ENCODE results near the gene DAGLA. TPM values are rescaled to one million over a fixed set of nuclear protein-coding genes. Genes with fewer than 3 reads are reported as not detected.
"Not testable (repeated sequence)": the region's sequence is repeated elsewhere in the genome, so short reads cannot be mapped to it uniquely, and the experiment has no call there.

The DAGLA gene
- total RNA-seq, 1 donor from 2014 or later = 5.1 TPM

- no peak for TF ChIP-seq CTCF (IDR thresholded peaks at IDR 0.05)
- Mint-ChIP-seq H3K4me1 (ENCODE audit: unreplicated experiment) (no peaks in the 10 kb centered on the region), H3K9me3 (ENCODE audit: unreplicated experiment) (no peaks in the 10 kb centered on the region), H3K36me3 (ENCODE audit: unreplicated experiment) (no peaks in the 10 kb centered on the region), H3K4me3 (ENCODE audit: unreplicated experiment) (no peak overlapping the region), H3K27ac (ENCODE audit: unreplicated experiment) (no peak overlapping the region), H3K27me3 (ENCODE audit: unreplicated experiment) (peaks cover 46% of the 10 kb centered on the region)
- no peak for DNase-seq (ENCODE audit: extremely low spot score, unreplicated experiment)
These were observed 10.8 kb upstream of the DAGLA start for GRCh38 chr11:61669417-61669816.

- no peak for TF ChIP-seq CTCF (IDR thresholded peaks at IDR 0.05)
- no peaks in the 10 kb centered on the region for H3K36me3 Mint-ChIP-seq (ENCODE audit: unreplicated experiment)
- no peak overlapping the region for H3K4me3 Mint-ChIP-seq (ENCODE audit: unreplicated experiment)
- no peaks in the 10 kb centered on the region for H3K9me3 Mint-ChIP-seq (ENCODE audit: unreplicated experiment)
- H3K4me1 Mint-ChIP-seq (ENCODE audit: unreplicated experiment) = no peaks in the 10 kb centered on the region
- no peak overlapping the region for H3K27ac Mint-ChIP-seq (ENCODE audit: unreplicated experiment)
- DNase-seq (ENCODE audit: extremely low spot score, unreplicated experiment) = no peak
- peaks cover 58% of the 10 kb centered on the region for H3K27me3 Mint-ChIP-seq (ENCODE audit: unreplicated experiment)
These were observed 9.6 kb upstream of the DAGLA start for GRCh38 chr11:61670626-61671025.

GRCh38 chr11:61671527-61671926 is 8.7 kb upstream of the DAGLA start:
- H3K9me3 Mint-ChIP-seq (ENCODE audit: unreplicated experiment) = no peaks in the 10 kb centered on the region
- H3K4me1 Mint-ChIP-seq (ENCODE audit: unreplicated experiment) = no peaks in the 10 kb centered on the region
- H3K36me3 Mint-ChIP-seq (ENCODE audit: unreplicated experiment) = no peaks in the 10 kb centered on the region
- DNase-seq (ENCODE audit: extremely low spot score, unreplicated experiment) = no peak
- H3K4me3 Mint-ChIP-seq (ENCODE audit: unreplicated experiment) = no peak overlapping the region
- peaks cover 67% of the 10 kb centered on the region for H3K27me3 Mint-ChIP-seq (ENCODE audit: unreplicated experiment)
- TF ChIP-seq CTCF (IDR thresholded peaks at IDR 0.05) = peak; percentile 36
- no peak overlapping the region for H3K27ac Mint-ChIP-seq (ENCODE audit: unreplicated experiment)

GRCh38 chr11:61673946-61674467 is 6.2 kb upstream of the DAGLA start:
- not testable (repeated sequence) for DNase-seq (ENCODE audit: extremely low spot score, unreplicated experiment); H3K4me1 Mint-ChIP-seq (ENCODE audit: unreplicated experiment); H3K9me3 Mint-ChIP-seq (ENCODE audit: unreplicated experiment); H3K36me3 Mint-ChIP-seq (ENCODE audit: unreplicated experiment); H3K4me3 Mint-ChIP-seq (ENCODE audit: unreplicated experiment); H3K27ac Mint-ChIP-seq (ENCODE audit: unreplicated experiment)
- H3K27me3 Mint-ChIP-seq (ENCODE audit: unreplicated experiment) = peaks cover 62% of the 10 kb centered on the region

- peaks cover 46% of the 10 kb centered on the region for H3K27me3 Mint-ChIP-seq (ENCODE audit: unreplicated experiment)
- H3K9me3 Mint-ChIP-seq (ENCODE audit: unreplicated experiment) = no peaks in the 10 kb centered on the region
- no peak overlapping the region for H3K27ac Mint-ChIP-seq (ENCODE audit: unreplicated experiment)
- no peak for TF ChIP-seq CTCF (IDR thresholded peaks at IDR 0.05)
- DNase-seq (ENCODE audit: extremely low spot score, unreplicated experiment) = no peak
- H3K4me1 Mint-ChIP-seq (ENCODE audit: unreplicated experiment) = peaks cover 4% of the 10 kb centered on the region
- no peaks in the 10 kb centered on the region for H3K36me3 Mint-ChIP-seq (ENCODE audit: unreplicated experiment)
- no peak overlapping the region for H3K4me3 Mint-ChIP-seq (ENCODE audit: unreplicated experiment)
These were observed 4.4 kb upstream of the DAGLA start for GRCh38 chr11:61675826-61676225.

- no peak overlapping the region for H3K4me3 Mint-ChIP-seq (ENCODE audit: unreplicated experiment)
- H3K27ac Mint-ChIP-seq (ENCODE audit: unreplicated experiment) = no peak overlapping the region
These were observed 895 bp upstream of the DAGLA start for GRCh38 chr11:61679296-61679695.

More at GRCh38 chr11:61679296-61679695, 895 bp upstream of the DAGLA start:
- no peak for DNase-seq (ENCODE audit: extremely low spot score, unreplicated experiment)
- no peak for TF ChIP-seq CTCF (IDR thresholded peaks at IDR 0.05)
- Mint-ChIP-seq H3K9me3 (ENCODE audit: unreplicated experiment) (no peaks in the 10 kb centered on the region), H3K36me3 (ENCODE audit: unreplicated experiment) (no peaks in the 10 kb centered on the region), H3K4me1 (ENCODE audit: unreplicated experiment) (peaks cover 8% of the 10 kb centered on the region), H3K27me3 (ENCODE audit: unreplicated experiment) (peaks cover 34% of the 10 kb centered on the region)
